Panc1 (cell line): ENCODE results near the gene EIF5AL1. TPM values are rescaled to one million over a fixed set of nuclear protein-coding genes. Genes with fewer than 3 reads are reported as not detected.

Experiments
- ATAC-seq: fragments of 200-7000 bp; cut with Tn5 transposase; 2 replicates; pipeline ENCODE4 v1.9.1; 2020; ENCODE audit warnings: mild to moderate bottlenecking, moderate library complexity
- BruUV-seq: library from RNA; stranded (reverse); fragments of 400-500 nt; replicated peaks from 2 replicates; lab custom pipeline; 2021; lab: Mats Ljungman, UMichigan
- CTCF ChIA-PET: fragments of 300-600 bp; sonication (Branson Sonifier 250); formaldehyde crosslinking; loops from one replicate; lab custom pipeline; 2022; ENCODE audit warnings: antibody characterized with exemption; lab: Charles Lee
- POLR2A ChIA-PET: fragments of 300-600 bp; sonication (Branson Sonifier 250); formaldehyde crosslinking; loops from one replicate; lab custom pipeline; 2022; ENCODE audit warnings: antibody characterized with exemption; lab: Charles Lee
- DNase-seq: peaks from one replicate; pipeline ENCODE4 v3.0.0-alpha.2; 2010; ENCODE audit warnings: low read depth, low spot score
- H3K27ac ChIP-seq: 2 replicates; pipeline ENCODE4 v1.5.1; 2011; ENCODE audit warnings: mild to moderate bottlenecking, low read length, inconsistent platforms
- H3K27me3 ChIP-seq: fragments of 200-500 bp; sonication (Bioruptor generic); 2 replicates; pipeline ENCODE4 v1.6.0; 2014; ENCODE audit warnings: low read length, inconsistent platforms; ENCODE audit not compliant: control insufficient read depth, insufficient read depth
- H3K36me3 ChIP-seq: fragments of 200-500 bp; sonication (Bioruptor generic); 2 replicates; pipeline ENCODE4 v1.5.1; 2014; ENCODE audit warnings: inconsistent platforms, mild to moderate bottlenecking, low read length, moderate library complexity; ENCODE audit not compliant: control insufficient read depth, insufficient read depth
- H3K4me1 ChIP-seq: 2 replicates; pipeline ENCODE4 v1.5.1; 2011; ENCODE audit warnings: inconsistent platforms, mild to moderate bottlenecking, low read length, moderate library complexity; ENCODE audit not compliant: control insufficient read depth, insufficient read depth
- H3K4me3 ChIP-seq, 2 experiments: 2 replicates each; pipeline ENCODE4 v1.5.1; 2011 to 2012; ENCODE audit warnings: low read depth in 2 of 2, low read length in 2 of 2, mild to moderate bottlenecking in 2 of 2, inconsistent platforms in 1 of 2, moderate library complexity in 1 of 2
- H3K9me3 ChIP-seq: fragments of 200-500 bp; sonication (Bioruptor generic); 2 replicates; pipeline ENCODE4 v1.5.1; 2014; ENCODE audit warnings: low read depth, mild to moderate bottlenecking, inconsistent platforms, low read length, moderate library complexity; ENCODE audit not compliant: control insufficient read depth, insufficient read depth
- POLR2AphosphoS5 ChIP-seq: IDR thresholded peaks from 2 replicates; pipeline ENCODE4 v1.6.1; 2012; ENCODE audit warnings: mild to moderate bottlenecking, low read depth, low read length, moderate library complexity
- SIN3A ChIP-seq: IDR thresholded peaks from 2 replicates; pipeline ENCODE4 v1.6.1; 2012; ENCODE audit warnings: low read depth, mild to moderate bottlenecking, low read length, moderate library complexity, borderline replicate concordance; ENCODE audit not compliant: insufficient read depth
- TCF7L2 ChIP-seq: IDR thresholded peaks from 2 replicates; pipeline ENCODE4 v1.6.1; 2011; ENCODE audit warnings: mild to moderate bottlenecking, low read depth, low read length, inconsistent platforms
- in situ Hi-C: cut with HindIII; loops from 2 replicates; pipeline ENCODE4 v1.10.0; 2016; ENCODE audit warnings: low sequenced_read_pairs, low pct_unique_long_range_greater_than_20kb
- intact Hi-C: fragments of 100-400 bp; cut with micrococcal nuclease; formaldehyde crosslinking; loops from one replicate; pipeline ENCODE4 v1.10.0; 2022; ENCODE audit not compliant: unreplicated experiment
- total RNA-seq: library from RNA; stranded (reverse); gene quantifications from one replicate; pipeline ENCODE4 v1.2.1, GENCODE V29; 2021; ENCODE audit not compliant: unreplicated experiment
- TF ChIP-seq, protein P1 (sequence below): fragments of 450-650 bp; IDR thresholded peaks from 2 replicates; pipeline ENCODE4 v1.5.1; 2017; ENCODE audit warnings: mild to moderate bottlenecking
- TF ChIP-seq, protein P2 (sequence below), 2 experiments: IDR thresholded peaks; 2 replicates each; pipeline ENCODE4 v1.6.1; 2011 to 2012; ENCODE audit warnings: low read depth in 2 of 2, control low read depth in 1 of 2, low read length in 1 of 2, mild to moderate bottlenecking in 1 of 2, moderate library complexity in 1 of 2; ENCODE audit not compliant: insufficient read depth in 1 of 2

The EIF5AL1 gene
- total RNA-seq, 1 experiment from 2014 or later, result 1.6 TPM

DNA sequence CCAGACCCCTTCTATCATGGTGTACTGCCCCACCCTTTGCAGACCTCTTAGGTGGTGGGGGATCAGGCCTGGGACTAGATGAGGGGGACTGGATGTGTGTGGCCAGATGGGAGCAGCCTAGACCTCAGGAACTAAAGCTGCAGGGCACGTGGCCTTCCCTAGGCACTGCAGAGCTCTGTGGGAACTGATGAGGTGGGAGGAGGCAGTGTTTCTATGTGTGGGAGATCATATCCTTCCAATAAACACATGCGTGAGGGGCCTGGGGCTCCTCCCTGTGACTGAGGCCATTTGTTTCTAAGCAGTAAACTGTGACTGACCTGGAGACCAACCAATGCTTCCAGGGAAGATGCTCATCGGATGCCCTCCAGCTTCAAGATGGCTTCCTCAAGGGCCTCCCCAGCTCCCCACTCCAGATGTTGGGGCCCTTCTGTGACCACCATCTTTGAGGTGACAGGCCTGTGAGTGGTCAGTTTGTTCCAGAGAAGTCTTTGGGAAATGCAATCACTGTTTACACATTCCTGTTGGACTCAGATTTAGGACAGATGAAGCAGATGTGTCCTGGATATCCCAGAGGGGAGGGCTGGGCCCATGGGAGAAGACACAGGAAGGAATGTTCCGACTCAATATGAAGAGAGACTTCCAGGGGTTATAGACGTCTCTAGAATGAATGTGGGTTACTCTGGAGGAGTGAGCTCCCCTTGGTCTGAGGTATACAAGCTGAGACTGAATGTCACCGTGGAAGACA lies 43.3 kb upstream of the EIF5AL1 start:
- DNase-seq (no peak), ATAC-seq (no peak)
- POLR2A ChIA-PET, result no interaction called here
- Histone ChIP-seq H3K4me3 (no peak overlapping the region), H3K27me3 (no peaks in the 10 kb centered on the region), H3K27ac (no peak overlapping the region), H3K4me1 (no peaks in the 10 kb centered on the region), H3K9me3 (no peaks in the 10 kb centered on the region), H3K36me3 (no peaks in the 10 kb centered on the region)
- TF ChIP-seq, protein P1, sequence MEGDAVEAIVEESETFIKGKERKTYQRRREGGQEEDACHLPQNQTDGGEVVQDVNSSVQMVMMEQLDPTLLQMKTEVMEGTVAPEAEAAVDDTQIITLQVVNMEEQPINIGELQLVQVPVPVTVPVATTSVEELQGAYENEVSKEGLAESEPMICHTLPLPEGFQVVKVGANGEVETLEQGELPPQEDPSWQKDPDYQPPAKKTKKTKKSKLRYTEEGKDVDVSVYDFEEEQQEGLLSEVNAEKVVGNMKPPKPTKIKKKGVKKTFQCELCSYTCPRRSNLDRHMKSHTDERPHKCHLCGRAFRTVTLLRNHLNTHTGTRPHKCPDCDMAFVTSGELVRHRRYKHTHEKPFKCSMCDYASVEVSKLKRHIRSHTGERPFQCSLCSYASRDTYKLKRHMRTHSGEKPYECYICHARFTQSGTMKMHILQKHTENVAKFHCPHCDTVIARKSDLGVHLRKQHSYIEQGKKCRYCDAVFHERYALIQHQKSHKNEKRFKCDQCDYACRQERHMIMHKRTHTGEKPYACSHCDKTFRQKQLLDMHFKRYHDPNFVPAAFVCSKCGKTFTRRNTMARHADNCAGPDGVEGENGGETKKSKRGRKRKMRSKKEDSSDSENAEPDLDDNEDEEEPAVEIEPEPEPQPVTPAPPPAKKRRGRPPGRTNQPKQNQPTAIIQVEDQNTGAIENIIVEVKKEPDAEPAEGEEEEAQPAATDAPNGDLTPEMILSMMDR, result no peak
- TF ChIP-seq POLR2AphosphoS5, result no peak
- TF ChIP-seq, protein P2, sequence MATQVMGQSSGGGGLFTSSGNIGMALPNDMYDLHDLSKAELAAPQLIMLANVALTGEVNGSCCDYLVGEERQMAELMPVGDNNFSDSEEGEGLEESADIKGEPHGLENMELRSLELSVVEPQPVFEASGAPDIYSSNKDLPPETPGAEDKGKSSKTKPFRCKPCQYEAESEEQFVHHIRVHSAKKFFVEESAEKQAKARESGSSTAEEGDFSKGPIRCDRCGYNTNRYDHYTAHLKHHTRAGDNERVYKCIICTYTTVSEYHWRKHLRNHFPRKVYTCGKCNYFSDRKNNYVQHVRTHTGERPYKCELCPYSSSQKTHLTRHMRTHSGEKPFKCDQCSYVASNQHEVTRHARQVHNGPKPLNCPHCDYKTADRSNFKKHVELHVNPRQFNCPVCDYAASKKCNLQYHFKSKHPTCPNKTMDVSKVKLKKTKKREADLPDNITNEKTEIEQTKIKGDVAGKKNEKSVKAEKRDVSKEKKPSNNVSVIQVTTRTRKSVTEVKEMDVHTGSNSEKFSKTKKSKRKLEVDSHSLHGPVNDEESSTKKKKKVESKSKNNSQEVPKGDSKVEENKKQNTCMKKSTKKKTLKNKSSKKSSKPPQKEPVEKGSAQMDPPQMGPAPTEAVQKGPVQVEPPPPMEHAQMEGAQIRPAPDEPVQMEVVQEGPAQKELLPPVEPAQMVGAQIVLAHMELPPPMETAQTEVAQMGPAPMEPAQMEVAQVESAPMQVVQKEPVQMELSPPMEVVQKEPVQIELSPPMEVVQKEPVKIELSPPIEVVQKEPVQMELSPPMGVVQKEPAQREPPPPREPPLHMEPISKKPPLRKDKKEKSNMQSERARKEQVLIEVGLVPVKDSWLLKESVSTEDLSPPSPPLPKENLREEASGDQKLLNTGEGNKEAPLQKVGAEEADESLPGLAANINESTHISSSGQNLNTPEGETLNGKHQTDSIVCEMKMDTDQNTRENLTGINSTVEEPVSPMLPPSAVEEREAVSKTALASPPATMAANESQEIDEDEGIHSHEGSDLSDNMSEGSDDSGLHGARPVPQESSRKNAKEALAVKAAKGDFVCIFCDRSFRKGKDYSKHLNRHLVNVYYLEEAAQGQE (IDR thresholded peaks at IDR 0.05; ENCODE audit: insufficient read depth in 1 of 2, low read depth in 2 of 2, low read length in 1 of 2), result no peak
- no peak for TF ChIP-seq SIN3A
- no peak for TF ChIP-seq TCF7L2
- BruUV-seq, result no TSS peak
- in situ Hi-C loops (no loop called here), intact Hi-C loops (no loop called here)
- CTCF ChIA-PET, result interaction anchor here (0.5 kb wide), 1 partner anchor 94 kb away, joined by 3 read pairs; no protein-coding TSS in a partner anchor

DNA sequence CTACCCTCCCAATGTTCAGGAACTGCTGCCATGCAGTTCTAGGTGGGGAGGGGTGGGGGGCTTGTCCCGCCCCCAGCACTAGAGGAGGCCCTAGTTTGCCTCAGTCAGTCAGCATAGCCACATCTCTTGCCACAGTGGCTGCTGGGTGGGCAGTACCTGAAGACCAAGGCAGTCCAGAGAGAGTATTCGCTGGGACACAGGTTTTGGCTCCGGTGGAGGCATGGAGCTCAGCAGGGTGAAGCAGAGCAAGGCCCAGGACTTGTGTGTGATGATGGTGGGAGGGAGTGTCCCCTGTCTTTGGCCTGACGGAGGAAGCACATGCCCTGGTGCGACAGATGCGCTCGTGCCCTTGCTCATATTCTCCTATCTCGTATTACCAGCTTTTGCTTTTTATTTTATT lies 42.2 kb upstream of the EIF5AL1 start:
- intact Hi-C loops (no loop called here), in situ Hi-C loops (no loop called here)
- TF ChIP-seq, protein P1, result no peak
- TF ChIP-seq POLR2AphosphoS5 (no peak), SIN3A (no peak), TCF7L2 (no peak)
- TF ChIP-seq, protein P2 (IDR thresholded peaks at IDR 0.05; ENCODE audit: insufficient read depth in 1 of 2, low read depth in 2 of 2, low read length in 1 of 2), result no peak
- ChIA-PET CTCF (interaction anchor here (0.7 kb wide), 1 partner anchor 96 kb away, joined by 4 read pairs; no protein-coding TSS in a partner anchor), POLR2A (no interaction called here)
- DNase-seq (no peak), ATAC-seq (no peak)
- BruUV-seq, result no TSS peak
- Histone ChIP-seq H3K27me3 (no peaks in the 10 kb centered on the region), H3K9me3 (no peaks in the 10 kb centered on the region), H3K4me1 (no peaks in the 10 kb centered on the region), H3K4me3 (no peak overlapping the region), H3K36me3 (no peaks in the 10 kb centered on the region), H3K27ac (no peak overlapping the region)
